GM21360 (cell line): ENCODE data around the gene ATP5MG.

Source experiments
- ATAC-seq: cut with Tn5 transposase; IDR thresholded peaks from one replicate; pipeline ENCODE4 v1.9.1; 2021; ENCODE audit warnings: mild to moderate bottlenecking, moderate library complexity; ENCODE audit not compliant: unreplicated experiment

Gene ATP5MG

DNA sequence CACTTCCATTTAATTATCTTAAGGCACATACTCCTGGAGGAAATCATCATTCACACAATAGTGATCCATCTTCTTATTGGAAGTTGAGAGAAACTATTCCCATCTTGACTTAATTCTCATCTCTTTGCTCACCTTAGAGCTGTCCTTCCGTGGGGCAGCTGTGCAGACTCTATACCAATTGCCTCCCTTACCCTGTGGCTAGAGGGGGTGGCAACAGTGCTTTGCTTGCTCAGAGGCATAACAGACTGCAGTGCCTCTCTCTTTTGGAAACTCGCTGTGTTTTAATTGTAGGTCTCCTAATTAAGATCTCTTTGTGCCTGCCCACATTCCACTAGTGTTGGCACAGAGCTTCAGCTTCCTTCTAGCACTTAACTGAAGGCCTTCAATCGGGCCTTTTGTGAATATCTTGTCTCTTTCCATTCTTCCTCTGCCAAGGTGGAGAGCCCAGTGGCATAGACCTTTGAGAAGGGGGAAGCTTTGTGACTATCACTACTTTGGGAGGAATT, 40.4 kb downstream of the ATP5MG start:
- no peak for ATAC-seq

DNA sequence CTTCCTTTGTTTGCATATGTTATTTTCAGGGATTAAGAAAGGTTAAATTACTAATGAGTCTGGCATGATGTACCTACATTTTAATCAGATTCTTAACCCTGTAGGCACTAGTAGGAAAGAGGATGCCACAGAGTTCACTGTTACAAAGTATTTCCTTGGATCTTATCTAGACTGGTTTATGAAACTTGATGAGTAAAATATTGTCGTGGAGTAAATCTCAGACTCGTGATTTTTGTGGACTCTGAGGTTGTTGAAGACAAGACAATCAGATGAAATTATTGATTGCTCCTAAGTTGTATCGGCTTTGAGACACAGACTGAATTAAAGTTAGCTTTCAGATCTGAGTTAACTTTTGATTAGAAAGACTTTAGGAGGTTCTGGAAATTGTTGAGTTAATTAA, 40.9 kb downstream of the ATP5MG start:
- no peak for ATAC-seq

DNA sequence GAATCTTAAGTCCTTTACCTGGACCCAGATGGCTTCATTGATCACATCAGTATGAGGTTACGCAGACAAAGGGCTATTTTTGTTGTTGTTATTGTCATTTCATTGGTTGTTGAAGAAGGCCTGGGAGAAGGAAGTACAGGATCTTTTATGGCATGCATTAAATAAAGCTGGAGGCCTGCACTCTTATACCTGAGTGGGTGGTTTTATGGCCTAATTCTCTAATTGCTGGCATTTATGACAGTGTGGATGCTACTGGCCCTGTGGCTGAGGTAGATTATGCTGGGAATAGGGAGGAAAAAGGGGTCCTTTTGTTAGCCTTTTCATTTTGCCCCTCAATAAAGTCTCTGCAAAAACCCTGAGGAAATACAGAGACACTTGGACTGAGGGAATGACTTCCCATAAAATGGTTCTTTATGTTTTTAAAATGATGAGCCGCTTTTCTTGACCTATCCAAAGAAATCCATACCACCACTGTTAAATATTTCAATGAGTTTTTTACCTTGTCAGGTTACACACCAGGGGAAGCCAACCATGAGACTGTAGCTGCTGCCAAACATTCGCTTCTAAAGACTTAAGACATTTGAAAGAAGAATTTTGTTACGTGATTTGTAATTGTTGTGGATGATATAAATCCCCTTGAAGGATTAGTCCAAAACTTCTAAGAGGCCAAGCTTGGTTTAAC, 41.6 kb downstream of the ATP5MG start:
- no peak for ATAC-seq

DNA sequence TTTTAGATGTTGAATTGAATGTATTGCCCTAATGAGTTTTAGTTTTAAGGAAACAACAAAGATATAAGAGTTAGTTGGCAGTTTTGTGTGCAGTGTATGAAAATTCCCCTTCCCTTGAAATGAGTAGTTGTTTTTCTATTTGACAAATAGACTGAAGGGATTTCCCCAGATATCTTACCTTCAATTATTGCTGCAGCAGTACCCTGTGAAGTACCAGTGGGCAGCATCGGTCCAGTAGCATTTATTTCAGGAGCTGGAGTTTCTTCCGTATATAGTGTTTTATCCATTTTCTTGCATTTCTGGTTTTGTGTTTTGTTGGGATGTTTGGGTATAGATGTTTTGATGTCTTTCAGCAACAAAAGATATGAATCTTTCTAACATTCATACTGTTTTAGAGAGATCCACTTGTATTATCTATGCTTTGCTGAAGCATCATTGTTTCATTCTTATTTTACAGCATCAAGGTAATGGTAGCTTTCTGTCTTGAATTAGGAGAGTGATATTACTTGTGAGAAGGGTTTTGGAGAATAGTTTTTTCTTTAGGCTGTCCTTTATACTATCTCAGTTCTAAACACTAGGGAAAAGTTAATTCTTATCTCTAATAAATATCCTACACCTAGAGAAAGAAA, 42.3 kb downstream of the ATP5MG start:
- ATAC-seq = no peak

DNA sequence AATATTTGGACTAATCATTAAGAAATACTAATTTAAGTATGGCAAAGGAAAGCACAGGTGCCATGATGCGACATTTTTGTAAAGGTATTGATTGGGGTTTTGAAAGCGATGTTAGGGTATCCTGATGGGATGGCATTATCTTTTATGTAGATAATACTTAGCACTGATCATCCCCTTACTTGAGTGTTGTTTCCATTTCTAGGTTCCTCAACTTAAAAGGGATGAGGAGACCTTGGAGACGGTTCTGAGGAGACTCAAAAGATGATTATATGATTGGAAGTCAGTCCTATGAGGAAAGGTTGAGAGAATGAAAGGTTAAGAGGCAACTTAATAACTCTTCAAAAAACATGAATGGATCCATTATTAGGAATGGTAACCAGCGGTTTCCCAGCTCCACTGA, 46.0 kb downstream of the ATP5MG start:
- no peak for ATAC-seq

DNA sequence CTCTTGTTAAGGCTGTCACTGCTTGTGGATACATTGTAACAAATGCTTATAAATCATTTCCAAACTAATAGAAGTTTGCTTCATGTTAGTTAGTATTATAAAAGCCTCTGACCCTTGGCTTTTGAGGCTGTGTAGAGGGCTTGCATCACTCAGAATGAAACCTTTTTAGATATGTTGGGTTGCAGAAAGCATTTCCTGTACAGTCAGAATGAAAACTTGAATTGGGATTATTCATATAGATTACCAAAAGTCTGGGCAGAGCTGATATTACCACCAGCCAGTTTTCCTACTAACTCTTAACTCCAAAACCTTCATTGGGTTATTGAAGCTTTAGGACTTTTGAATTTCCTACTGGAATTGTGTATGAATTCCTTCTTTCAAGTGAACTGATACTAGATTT, 46.9 kb downstream of the ATP5MG start:
- ATAC-seq = no peak

DNA sequence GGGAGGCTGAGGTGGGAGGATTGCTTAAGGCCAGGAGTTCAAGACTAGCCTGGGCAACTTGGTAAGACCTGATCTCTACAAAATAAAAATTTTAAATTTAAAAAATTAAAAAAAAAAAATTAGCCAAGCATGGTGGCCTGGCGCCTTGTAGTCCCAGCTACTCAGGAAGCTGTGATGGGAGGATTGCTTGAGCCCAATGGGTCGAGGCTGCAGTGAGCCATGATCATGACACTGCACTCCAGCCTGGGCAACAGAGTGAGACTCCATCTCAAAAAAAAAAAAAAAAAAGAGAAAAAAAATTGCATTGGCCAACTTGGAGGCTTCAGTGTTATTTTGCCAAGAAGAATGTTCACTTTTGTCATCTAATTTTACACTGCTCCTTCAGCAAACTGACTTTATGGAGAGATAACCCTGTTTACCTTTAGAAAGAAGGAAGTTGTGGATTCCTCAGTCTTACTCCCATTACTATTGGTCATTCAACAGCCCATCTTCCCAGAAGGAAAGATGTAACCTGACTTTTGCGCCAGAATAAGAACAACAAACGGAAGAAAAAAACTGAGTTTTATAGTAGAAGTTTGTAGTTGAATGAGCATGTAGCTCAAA, 48.0 kb downstream of the ATP5MG start:
- no peak for ATAC-seq

DNA sequence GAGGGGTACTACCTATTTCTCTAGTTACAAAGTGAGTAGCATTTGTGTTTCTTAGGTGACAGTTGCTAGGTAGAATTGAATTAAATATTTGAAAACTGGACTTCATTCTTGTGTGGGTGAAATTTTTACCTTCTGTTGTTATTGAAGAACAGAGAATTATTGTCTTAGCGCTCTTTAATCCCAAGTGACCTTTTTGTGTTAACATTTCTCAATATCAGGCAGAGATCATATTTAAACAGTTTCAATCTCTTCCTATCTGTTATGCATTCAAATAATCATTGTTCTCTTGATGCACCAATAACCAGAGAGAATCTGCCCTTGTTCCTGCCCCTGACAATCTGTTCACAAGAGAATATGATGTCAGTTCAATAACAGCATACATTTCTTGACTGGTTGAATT, 49.0 kb downstream of the ATP5MG start:
- no peak for ATAC-seq
